HCT116 (cell line): ENCODE results near the gene PRKG2. TPM values are rescaled to one million over a fixed set of nuclear protein-coding genes. Genes with fewer than 3 reads are reported as not detected.

Experiments
- ATAC-seq: fragments of 200-7000 bp; cut with Tn5 transposase; 2 replicates; pipeline ENCODE4 v1.9.1; 2020; ENCODE audit warnings: mild to moderate bottlenecking, moderate library complexity
- BruUV-seq: library from RNA; stranded (reverse); fragments of 400-500 nt; replicated peaks from 2 replicates; lab custom pipeline; 2021; lab: Mats Ljungman, UMichigan
- CTCF ChIA-PET: fragments of 300-600 bp; sonication (Branson Sonifier 250); formaldehyde crosslinking; loops from one replicate; lab custom pipeline; 2021; ENCODE audit warnings: antibody characterized with exemption; lab: Charles Lee
- POLR2A ChIA-PET: fragments of 300-600, 350-600 bp; sonication (Branson Sonifier 250); formaldehyde crosslinking; loops from one replicate; lab custom pipeline; 2021; ENCODE audit warnings: antibody characterized with exemption; lab: Charles Lee
- RAD21 ChIA-PET, 2 experiments: fragments of 300-600 bp; sonication (Branson Sonifier 250); formaldehyde crosslinking; loops; one replicate each; lab custom pipeline; 2023; ENCODE audit warnings: low total read pairs in 2 of 2; ENCODE audit not compliant: uncharacterized antibody in 2 of 2, unreplicated experiment in 2 of 2, low non-redundant PET in 1 of 2; lab: Charles Lee
- DNase-seq: peaks from one replicate; pipeline ENCODE4 v3.0.0-alpha.2; 2010; ENCODE audit warnings: low read depth, low spot score
- H2AFZ ChIP-seq: fragments of 200-600 bp; shearing (Covaris generic), sonication (generic); 2 replicates; pipeline ENCODE4 v1.6.1; 2017; ENCODE audit warnings: low read depth, mixed run types, mixed read lengths, antibody characterized with exemption, low read length; ENCODE audit not compliant: poor library complexity, severe bottlenecking
- H3K27ac ChIP-seq: 2 replicates; pipeline ENCODE4 v1.5.1; 2012; ENCODE audit warnings: low read depth, low read length
- H3K27me3 ChIP-seq: fragments of 200-600 bp; sonication (generic); 2 replicates; pipeline ENCODE4 v1.6.1; 2016; ENCODE audit warnings: mixed run types, low read length, mixed read lengths; ENCODE audit not compliant: insufficient read depth
- H3K36me3 ChIP-seq, 2 experiments: fragments of 200-500 bp in 1 of 2; fragments of 200-600 bp in 1 of 2; sonication (Bioruptor generic) in 1 of 2; sonication (generic) in 1 of 2; 2 replicates each; pipeline versions ENCODE4 v1.5.1 to v1.6.1; 2014 to 2016; ENCODE audit warnings: low read length in 2 of 2, inconsistent platforms in 1 of 2, mixed read lengths in 1 of 2, mixed run types in 1 of 2; ENCODE audit not compliant: insufficient read depth in 2 of 2, control insufficient read depth in 1 of 2
- H3K4me1 ChIP-seq, 2 experiments: fragments of 200-600 bp in 1 of 2; sonication (generic) in 1 of 2; 2 replicates each; pipeline versions ENCODE4 v1.5.1 to v1.6.1; 2012 to 2017; ENCODE audit warnings: low read length in 2 of 2, inconsistent platforms in 1 of 2, mild to moderate bottlenecking in 1 of 2, mixed read lengths in 1 of 2, mixed run types in 1 of 2, moderate library complexity in 1 of 2; ENCODE audit not compliant: insufficient read depth in 2 of 2, control insufficient read depth in 1 of 2
- H3K4me2 ChIP-seq: fragments of 200-600 bp; sonication (generic); 2 replicates; pipeline ENCODE4 v1.6.1; 2017; ENCODE audit warnings: mixed run types, low read length, mixed read lengths
- H3K4me3 ChIP-seq, 2 experiments: fragments of 200-600 bp in 1 of 2; sonication (generic) in 1 of 2; replicated peaks in 1 of 2; 2 replicates each; pipeline ENCODE4 v1.5.1; 2011 to 2016; ENCODE audit warnings: low read length in 2 of 2, control low read depth in 1 of 2, low read depth in 1 of 2, mild to moderate bottlenecking in 1 of 2, mixed read lengths in 1 of 2, mixed run types in 1 of 2
- H3K79me2 ChIP-seq: fragments of 200-600 bp; sonication (generic); 2 replicates; pipeline ENCODE4 v1.6.1; 2017; ENCODE audit warnings: mild to moderate bottlenecking, mixed run types, low read length, moderate library complexity, mixed read lengths; ENCODE audit not compliant: insufficient read depth
- H3K9ac ChIP-seq: fragments of 200-600 bp; sonication (generic); 2 replicates; pipeline ENCODE4 v1.6.1; 2016; ENCODE audit warnings: low read length, mixed read lengths
- H3K9me2 ChIP-seq: fragments of 200-600 bp; sonication (generic), shearing (Covaris generic); 2 replicates; pipeline ENCODE4 v1.6.1; 2017; ENCODE audit warnings: mixed run types, mild to moderate bottlenecking, moderate library complexity; ENCODE audit not compliant: insufficient read depth
- H3K9me3 ChIP-seq, 2 experiments: fragments of 200-500 bp in 1 of 2; fragments of 200-600 bp in 1 of 2; sonication (Bioruptor generic) in 1 of 2; sonication (generic) in 1 of 2; 2 replicates each; pipeline ENCODE4 v1.6.1; 2014 to 2017; ENCODE audit warnings: low read length in 2 of 2, mixed read lengths in 2 of 2, inconsistent platforms in 1 of 2, low read depth in 1 of 2, mild to moderate bottlenecking in 1 of 2, mixed run types in 1 of 2, moderate library complexity in 1 of 2; ENCODE audit not compliant: control insufficient read depth in 1 of 2, insufficient read depth in 1 of 2
- H4K20me1 ChIP-seq: fragments of 200-600 bp; sonication (generic), shearing (Covaris generic); 2 replicates; pipeline ENCODE4 v1.6.1; 2017; ENCODE audit warnings: mixed run types, mild to moderate bottlenecking, moderate library complexity; ENCODE audit not compliant: insufficient read depth
- CBX3 ChIP-seq: IDR thresholded peaks from 2 replicates; pipeline ENCODE4 v1.6.1; 2012; ENCODE audit warnings: low read depth
- CEBPB ChIP-seq: IDR thresholded peaks from 2 replicates; pipeline ENCODE4 v1.6.1; 2012; ENCODE audit warnings: low read depth
- ELF1 ChIP-seq: IDR thresholded peaks from 2 replicates; pipeline ENCODE4 v1.6.1; 2012; ENCODE audit warnings: low read depth, borderline replicate concordance
- EZH2 ChIP-seq: fragments of 200-600 bp; sonication (generic); IDR thresholded peaks from 2 replicates; pipeline ENCODE4 v1.6.1; 2017; ENCODE audit warnings: antibody characterized with exemption, mixed run types
- EZH2phosphoT487 ChIP-seq: fragments of 200-600 bp; IDR thresholded peaks from 2 replicates; pipeline ENCODE4 v1.6.1; 2018; ENCODE audit warnings: antibody characterized with exemption, borderline replicate concordance
- FOSL1 ChIP-seq: IDR thresholded peaks from 2 replicates; pipeline ENCODE4 v1.6.1; 2012; ENCODE audit warnings: low read depth
- JUND ChIP-seq: IDR thresholded peaks from 2 replicates; pipeline ENCODE4 v1.6.1; 2012
- POLR2A ChIP-seq: IDR thresholded peaks from 2 replicates; pipeline ENCODE4 v1.7.0; 2011; ENCODE audit warnings: borderline replicate concordance; ENCODE audit not compliant: insufficient read depth, insufficient read length; ENCODE audit errors: extremely low read depth
- POLR2AphosphoS5 ChIP-seq: IDR thresholded peaks from 2 replicates; pipeline ENCODE4 v1.6.1; 2011; ENCODE audit warnings: mild to moderate bottlenecking, low read depth, low read length, moderate library complexity
- RAD21 ChIP-seq: IDR thresholded peaks from 2 replicates; pipeline ENCODE4 v1.6.1; 2012; ENCODE audit warnings: low read depth, mild to moderate bottlenecking
- SIN3A ChIP-seq: IDR thresholded peaks from 2 replicates; pipeline ENCODE4 v1.6.1; 2012; ENCODE audit warnings: low read depth
- SP1 ChIP-seq: IDR thresholded peaks from 2 replicates; pipeline ENCODE4 v1.6.1; 2012; ENCODE audit warnings: low read depth
- TCF7L2 ChIP-seq: IDR thresholded peaks from 2 replicates; pipeline ENCODE4 v1.7.0; 2011; ENCODE audit warnings: borderline replicate concordance, inconsistent platforms; ENCODE audit not compliant: insufficient read depth, insufficient read length; ENCODE audit errors: extremely low read depth
- YY1 ChIP-seq: IDR thresholded peaks from 2 replicates; pipeline ENCODE4 v1.6.1; 2011; ENCODE audit warnings: low read length, low read depth, moderate library complexity, mild to moderate bottlenecking; ENCODE audit not compliant: insufficient replicate concordance; ENCODE audit errors: extremely low read depth
- ZFX ChIP-seq: fragments of 450-650 bp; IDR thresholded peaks from 2 replicates; pipeline ENCODE4 v1.6.1; 2017
- intact Hi-C: fragments of 100-400 bp; cut with micrococcal nuclease; formaldehyde crosslinking; loops from 2 replicates; pipeline ENCODE4 v1.10.0; 2022
- total RNA-seq: library from RNA; stranded (reverse); gene quantifications from one replicate; pipeline ENCODE4 v1.2.1, GENCODE V29; 2021; ENCODE audit not compliant: unreplicated experiment
- TF ChIP-seq, protein P1 (sequence below): IDR thresholded peaks from 2 replicates; pipeline ENCODE4 v1.6.1; 2011; ENCODE audit warnings: mild to moderate bottlenecking, low read length, moderate library complexity; ENCODE audit not compliant: insufficient replicate concordance; ENCODE audit errors: extremely low read depth
- TF ChIP-seq, protein P2 (sequence below), 3 experiments: fragments of 200-600 bp in 1 of 3; sonication (generic) in 1 of 3; IDR thresholded peaks in 2 of 3; conservative IDR thresholded peaks in 1 of 3; 2 replicates each; pipeline ENCODE4 v1.5.1; 2012 to 2017; ENCODE audit warnings: low read depth in 2 of 3, low read length in 2 of 3, antibody characterized with exemption in 1 of 3, borderline replicate concordance in 1 of 3, control low read depth in 1 of 3, mild to moderate bottlenecking in 1 of 3, mixed read lengths in 1 of 3, mixed run types in 1 of 3, moderate library complexity in 1 of 3; ENCODE audit not compliant: insufficient read depth in 1 of 3
- TF ChIP-seq, protein P3 (sequence below): IDR thresholded peaks from 2 replicates; pipeline ENCODE4 v1.6.1; 2012
- TF ChIP-seq, protein P4 (sequence below): IDR thresholded peaks from 2 replicates; pipeline ENCODE4 v1.6.1; 2012; ENCODE audit warnings: low read depth

PRKG2 gene
- total RNA-seq, 1 experiment from 2014 or later: 2.1 TPM

DNA sequence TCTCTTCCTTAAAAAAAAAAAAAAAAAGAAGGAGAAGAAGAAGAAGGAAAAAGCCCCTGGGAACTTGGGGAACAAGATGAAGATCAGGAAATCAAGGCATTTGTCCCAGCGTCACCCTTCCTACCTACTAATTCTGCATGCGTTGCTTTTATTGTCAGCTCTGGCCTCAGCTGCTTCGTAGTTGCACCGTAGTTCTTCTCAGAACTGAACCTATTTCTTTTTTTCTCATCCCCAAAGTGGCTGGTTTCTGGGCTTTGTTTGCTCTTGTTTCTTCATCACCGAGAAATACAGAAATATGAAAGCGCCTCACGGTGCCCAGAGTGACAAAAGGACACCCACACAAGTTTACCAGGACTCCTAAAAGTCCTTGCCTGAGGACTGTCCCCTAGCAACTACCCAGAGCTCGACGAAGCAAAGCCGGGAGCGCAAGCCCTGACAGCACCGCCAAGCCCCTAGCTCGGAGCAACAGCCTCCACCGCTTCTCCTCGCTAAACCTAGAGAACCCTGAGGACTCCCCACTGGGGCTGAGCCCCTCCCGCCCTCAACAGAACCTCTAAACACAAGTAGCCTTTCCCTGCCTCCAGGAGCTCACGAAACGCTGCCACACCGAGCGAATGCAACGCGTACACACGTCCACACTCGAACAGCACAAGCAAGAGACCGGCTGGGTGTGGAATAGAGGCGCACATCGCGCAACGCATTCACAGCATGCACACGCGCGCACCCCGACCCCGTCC is 710 bp downstream of the PRKG2 start:
- RAD21 ChIA-PET: no interaction called here
- no peaks in the 10 kb centered on the region for H3K79me2 ChIP-seq
- POLR2A ChIA-PET: no interaction called here
- no peak for ATAC-seq
- H4K20me1 ChIP-seq: no peaks in the 10 kb centered on the region
- no peak overlapping the region for H2AFZ ChIP-seq
- no peaks in the 10 kb centered on the region for H3K9me3 ChIP-seq
- BruUV-seq: no TSS peak
- H3K4me2 ChIP-seq: no peak overlapping the region
- intact Hi-C loops: no loop called here
- no peaks in the 10 kb centered on the region for H3K36me3 ChIP-seq
- TF ChIP-seq, protein P1, sequence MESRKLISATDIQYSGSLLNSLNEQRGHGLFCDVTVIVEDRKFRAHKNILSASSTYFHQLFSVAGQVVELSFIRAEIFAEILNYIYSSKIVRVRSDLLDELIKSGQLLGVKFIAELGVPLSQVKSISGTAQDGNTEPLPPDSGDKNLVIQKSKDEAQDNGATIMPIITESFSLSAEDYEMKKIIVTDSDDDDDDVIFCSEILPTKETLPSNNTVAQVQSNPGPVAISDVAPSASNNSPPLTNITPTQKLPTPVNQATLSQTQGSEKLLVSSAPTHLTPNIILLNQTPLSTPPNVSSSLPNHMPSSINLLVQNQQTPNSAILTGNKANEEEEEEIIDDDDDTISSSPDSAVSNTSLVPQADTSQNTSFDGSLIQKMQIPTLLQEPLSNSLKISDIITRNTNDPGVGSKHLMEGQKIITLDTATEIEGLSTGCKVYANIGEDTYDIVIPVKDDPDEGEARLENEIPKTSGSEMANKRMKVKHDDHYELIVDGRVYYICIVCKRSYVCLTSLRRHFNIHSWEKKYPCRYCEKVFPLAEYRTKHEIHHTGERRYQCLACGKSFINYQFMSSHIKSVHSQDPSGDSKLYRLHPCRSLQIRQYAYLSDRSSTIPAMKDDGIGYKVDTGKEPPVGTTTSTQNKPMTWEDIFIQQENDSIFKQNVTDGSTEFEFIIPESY: no peak
- TF ChIP-seq, protein P2, sequence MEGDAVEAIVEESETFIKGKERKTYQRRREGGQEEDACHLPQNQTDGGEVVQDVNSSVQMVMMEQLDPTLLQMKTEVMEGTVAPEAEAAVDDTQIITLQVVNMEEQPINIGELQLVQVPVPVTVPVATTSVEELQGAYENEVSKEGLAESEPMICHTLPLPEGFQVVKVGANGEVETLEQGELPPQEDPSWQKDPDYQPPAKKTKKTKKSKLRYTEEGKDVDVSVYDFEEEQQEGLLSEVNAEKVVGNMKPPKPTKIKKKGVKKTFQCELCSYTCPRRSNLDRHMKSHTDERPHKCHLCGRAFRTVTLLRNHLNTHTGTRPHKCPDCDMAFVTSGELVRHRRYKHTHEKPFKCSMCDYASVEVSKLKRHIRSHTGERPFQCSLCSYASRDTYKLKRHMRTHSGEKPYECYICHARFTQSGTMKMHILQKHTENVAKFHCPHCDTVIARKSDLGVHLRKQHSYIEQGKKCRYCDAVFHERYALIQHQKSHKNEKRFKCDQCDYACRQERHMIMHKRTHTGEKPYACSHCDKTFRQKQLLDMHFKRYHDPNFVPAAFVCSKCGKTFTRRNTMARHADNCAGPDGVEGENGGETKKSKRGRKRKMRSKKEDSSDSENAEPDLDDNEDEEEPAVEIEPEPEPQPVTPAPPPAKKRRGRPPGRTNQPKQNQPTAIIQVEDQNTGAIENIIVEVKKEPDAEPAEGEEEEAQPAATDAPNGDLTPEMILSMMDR (IDR thresholded peaks at IDR 0.05 in 2 of 3, conservative IDR thresholded peaks at IDR 0.05 in 1 of 3; ENCODE audit: borderline replicate concordance in 1 of 3, insufficient read depth in 1 of 3, low read depth in 2 of 3, low read length in 2 of 3): no peak
- TF ChIP-seq JUND (no peak), FOSL1 (no peak), ZFX (no peak), POLR2A (no peak), TCF7L2 (no peak), YY1 (no peak), POLR2AphosphoS5 (no peak), EZH2 (no peak), SP1 (no peak), RAD21 (no peak), EZH2phosphoT487 (no peak), CBX3 (no peak), ELF1 (no peak), SIN3A (no peak), CEBPB (no peak)
- TF ChIP-seq, protein P3, sequence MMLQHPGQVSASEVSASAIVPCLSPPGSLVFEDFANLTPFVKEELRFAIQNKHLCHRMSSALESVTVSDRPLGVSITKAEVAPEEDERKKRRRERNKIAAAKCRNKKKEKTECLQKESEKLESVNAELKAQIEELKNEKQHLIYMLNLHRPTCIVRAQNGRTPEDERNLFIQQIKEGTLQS: no peak
- TF ChIP-seq, protein P4, sequence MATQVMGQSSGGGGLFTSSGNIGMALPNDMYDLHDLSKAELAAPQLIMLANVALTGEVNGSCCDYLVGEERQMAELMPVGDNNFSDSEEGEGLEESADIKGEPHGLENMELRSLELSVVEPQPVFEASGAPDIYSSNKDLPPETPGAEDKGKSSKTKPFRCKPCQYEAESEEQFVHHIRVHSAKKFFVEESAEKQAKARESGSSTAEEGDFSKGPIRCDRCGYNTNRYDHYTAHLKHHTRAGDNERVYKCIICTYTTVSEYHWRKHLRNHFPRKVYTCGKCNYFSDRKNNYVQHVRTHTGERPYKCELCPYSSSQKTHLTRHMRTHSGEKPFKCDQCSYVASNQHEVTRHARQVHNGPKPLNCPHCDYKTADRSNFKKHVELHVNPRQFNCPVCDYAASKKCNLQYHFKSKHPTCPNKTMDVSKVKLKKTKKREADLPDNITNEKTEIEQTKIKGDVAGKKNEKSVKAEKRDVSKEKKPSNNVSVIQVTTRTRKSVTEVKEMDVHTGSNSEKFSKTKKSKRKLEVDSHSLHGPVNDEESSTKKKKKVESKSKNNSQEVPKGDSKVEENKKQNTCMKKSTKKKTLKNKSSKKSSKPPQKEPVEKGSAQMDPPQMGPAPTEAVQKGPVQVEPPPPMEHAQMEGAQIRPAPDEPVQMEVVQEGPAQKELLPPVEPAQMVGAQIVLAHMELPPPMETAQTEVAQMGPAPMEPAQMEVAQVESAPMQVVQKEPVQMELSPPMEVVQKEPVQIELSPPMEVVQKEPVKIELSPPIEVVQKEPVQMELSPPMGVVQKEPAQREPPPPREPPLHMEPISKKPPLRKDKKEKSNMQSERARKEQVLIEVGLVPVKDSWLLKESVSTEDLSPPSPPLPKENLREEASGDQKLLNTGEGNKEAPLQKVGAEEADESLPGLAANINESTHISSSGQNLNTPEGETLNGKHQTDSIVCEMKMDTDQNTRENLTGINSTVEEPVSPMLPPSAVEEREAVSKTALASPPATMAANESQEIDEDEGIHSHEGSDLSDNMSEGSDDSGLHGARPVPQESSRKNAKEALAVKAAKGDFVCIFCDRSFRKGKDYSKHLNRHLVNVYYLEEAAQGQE: no peak
- H3K27me3 ChIP-seq: no peaks in the 10 kb centered on the region
- H3K9ac ChIP-seq: no peak overlapping the region
- no peak overlapping the region for H3K27ac ChIP-seq
- CTCF ChIA-PET: no interaction called here
- no peaks in the 10 kb centered on the region for H3K9me2 ChIP-seq
- H3K4me1 ChIP-seq: no peaks in the 10 kb centered on the region
- no peak overlapping the region for H3K4me3 ChIP-seq
- DNase-seq: no peak
